Lung (tissue), 12 donors: ENCODE data around the gene SSC5D. TPM values are rescaled to one million over a fixed set of nuclear protein-coding genes. Genes with fewer than 3 reads are reported as not detected.

ENCODE experiments used
- ATAC-seq: fragments of 200-7000 bp; cut with Tn5 transposase; one replicate; pipeline ENCODE4 v1.9.1; 2020; ENCODE audit warnings: moderate number of reproducible peaks; ENCODE audit not compliant: insufficient read depth, low FRiP score
- DNase-seq, 3 donors: peaks; one replicate each; pipeline ENCODE4 v3.0.0-alpha.2; 2013 to 2017
- H3K27ac ChIP-seq, 2 donors: one replicate each; pipeline ENCODE4 v1.5.1; 2013; ENCODE audit warnings: mild to moderate bottlenecking in 2 of 2, moderate library complexity in 2 of 2, control low read depth in 1 of 2, inconsistent platforms in 1 of 2, low read depth in 1 of 2, low read length in 1 of 2
- H3K27me3 ChIP-seq, 3 donors: one replicate each; pipeline ENCODE4 v1.5.1; 2013; ENCODE audit warnings: low read length in 2 of 3; ENCODE audit not compliant: control insufficient read depth in 3 of 3, insufficient read depth in 3 of 3
- H3K36me3 ChIP-seq, 4 donors: one replicate each; pipeline ENCODE4 v1.5.1; 2013; ENCODE audit warnings: low read length in 4 of 4, mild to moderate bottlenecking in 1 of 4, moderate library complexity in 1 of 4; ENCODE audit not compliant: control insufficient read depth in 4 of 4, insufficient read depth in 4 of 4
- H3K4me1 ChIP-seq, 5 donors: one replicate each; pipeline ENCODE4 v1.5.1; 2013; ENCODE audit warnings: low read length in 5 of 5, mild to moderate bottlenecking in 2 of 5, moderate library complexity in 1 of 5; ENCODE audit not compliant: control insufficient read depth in 5 of 5, insufficient read depth in 5 of 5
- H3K4me3 ChIP-seq: one replicate; pipeline ENCODE4 v1.5.1; 2013; ENCODE audit warnings: mild to moderate bottlenecking, control low read depth, moderate library complexity
- H3K9ac ChIP-seq, 2 donors: one replicate each; pipeline ENCODE4 v1.5.1; 2013; ENCODE audit warnings: low read length in 2 of 2, control low read depth in 1 of 2; ENCODE audit not compliant: insufficient read depth in 1 of 2
- H3K9me3 ChIP-seq, 4 donors: one replicate each; pipeline ENCODE4 v1.5.1; 2013; ENCODE audit warnings: low read length in 3 of 4, mild to moderate bottlenecking in 1 of 4, moderate library complexity in 1 of 4; ENCODE audit not compliant: control insufficient read depth in 4 of 4, insufficient read depth in 3 of 4
- WGBS, 2 donors: extraction: QIAGEN DNeasy Blood & Tissue Kit; methylation state at CpG; one replicate each; pipeline ENCODE4 v1.1.7; 2013; 5-methylcytosine and 5-hydroxymethylcytosine counted together
- polyA plus RNA-seq, 2 donors: library from polyadenylated mRNA; stranded (reverse); fragments of 200-250 nt; gene quantifications; one replicate each; pipeline ENCODE4 v1.2.1, GENCODE V29; 2013
- total RNA-seq, 2 donors: library from RNA; depleted of rRNA in 1 of 2; stranded (reverse); fragments of >200 nt in 1 of 2; gene quantifications; one replicate each; pipeline ENCODE4 v1.2.1, GENCODE V29; 2014 to 2021
- TF ChIP-seq, protein P1 (sequence below): IDR thresholded peaks from 2 replicates; pipeline ENCODE4 v1.5.1; 2012; ENCODE audit warnings: mild to moderate bottlenecking; ENCODE audit errors: control extremely low read depth, extremely low read depth
- donor health status: control.
- donor health status: control.
- donor health status: Bipolar disorder and iron deficiency.
- donor health status: healthy.
- donor health status: DM: yes; HTN: yes; CAD: no.

The SSC5D gene
- total and polyA plus RNA-seq, 4 donors: 0.66 to 8.4 (median 4.4) TPM

GRCh38 chr19:55453511-55454260, 34.5 kb upstream of the SSC5D start:
- TF ChIP-seq, protein P1, sequence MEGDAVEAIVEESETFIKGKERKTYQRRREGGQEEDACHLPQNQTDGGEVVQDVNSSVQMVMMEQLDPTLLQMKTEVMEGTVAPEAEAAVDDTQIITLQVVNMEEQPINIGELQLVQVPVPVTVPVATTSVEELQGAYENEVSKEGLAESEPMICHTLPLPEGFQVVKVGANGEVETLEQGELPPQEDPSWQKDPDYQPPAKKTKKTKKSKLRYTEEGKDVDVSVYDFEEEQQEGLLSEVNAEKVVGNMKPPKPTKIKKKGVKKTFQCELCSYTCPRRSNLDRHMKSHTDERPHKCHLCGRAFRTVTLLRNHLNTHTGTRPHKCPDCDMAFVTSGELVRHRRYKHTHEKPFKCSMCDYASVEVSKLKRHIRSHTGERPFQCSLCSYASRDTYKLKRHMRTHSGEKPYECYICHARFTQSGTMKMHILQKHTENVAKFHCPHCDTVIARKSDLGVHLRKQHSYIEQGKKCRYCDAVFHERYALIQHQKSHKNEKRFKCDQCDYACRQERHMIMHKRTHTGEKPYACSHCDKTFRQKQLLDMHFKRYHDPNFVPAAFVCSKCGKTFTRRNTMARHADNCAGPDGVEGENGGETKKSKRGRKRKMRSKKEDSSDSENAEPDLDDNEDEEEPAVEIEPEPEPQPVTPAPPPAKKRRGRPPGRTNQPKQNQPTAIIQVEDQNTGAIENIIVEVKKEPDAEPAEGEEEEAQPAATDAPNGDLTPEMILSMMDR: no peak
- no peaks in the 10 kb centered on the region for H3K9me3 ChIP-seq
- H3K9ac ChIP-seq: no peak overlapping the region
- H3K4me3 ChIP-seq: no peak overlapping the region
- peaks cover 0 to 19% (median 0%) of the 10 kb centered on the region in 4 donors for H3K36me3 ChIP-seq
- no peak for ATAC-seq
- no peak overlapping the region for H3K27ac ChIP-seq
- WGBS, 2 donors: 95 to 96% methylated on average over 12 of the region's 12 CpGs
- no peak for DNase-seq
- H3K27me3 ChIP-seq: peaks cover 7 to 30% (median 11%) of the 10 kb centered on the region in 3 donors
- H3K4me1 ChIP-seq: peaks cover 0 to 6% (median 5%) of the 10 kb centered on the region in 5 donors

DNA sequence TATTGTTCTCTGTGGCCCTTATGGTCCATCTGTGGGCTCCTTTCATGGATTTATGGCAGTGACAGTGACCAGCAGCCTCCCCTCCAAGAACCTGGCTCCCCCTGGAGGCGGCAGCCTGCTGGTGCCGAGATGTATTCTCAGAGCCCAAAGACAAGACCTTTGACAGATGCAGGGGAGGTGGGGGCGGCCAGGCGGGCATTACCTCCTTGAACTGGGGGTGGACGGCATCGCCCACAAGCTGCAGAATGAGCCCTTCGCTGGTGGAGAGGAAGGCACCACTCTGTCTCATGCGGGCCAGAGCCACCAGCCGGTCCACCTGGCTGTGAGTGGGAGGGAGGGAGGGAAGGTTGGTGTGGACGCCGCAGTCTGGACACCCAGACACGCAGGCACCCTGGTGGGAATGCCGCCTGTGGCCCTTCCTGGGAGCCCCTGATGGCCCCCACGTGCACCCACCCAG, 33.4 kb upstream of the SSC5D start:
- TF ChIP-seq, protein P1: peak; percentile 7
- H3K27me3 ChIP-seq: peaks cover 6 to 21% (median 7%) of the 10 kb centered on the region in 3 donors
- H3K4me3 ChIP-seq: no peak overlapping the region
- H3K36me3 ChIP-seq: peaks cover 0 to 19% (median 0%) of the 10 kb centered on the region in 4 donors
- H3K9me3 ChIP-seq: no peaks in the 10 kb centered on the region
- DNase-seq: no peak
- H3K27ac ChIP-seq: no peak overlapping the region
- peaks cover 0 to 15% (median 5%) of the 10 kb centered on the region in 5 donors for H3K4me1 ChIP-seq
- WGBS, 2 donors: 82 to 85% methylated on average over 13 to 14 of the region's 14 CpGs
- no peak overlapping the region for H3K9ac ChIP-seq
- no peak for ATAC-seq

DNA sequence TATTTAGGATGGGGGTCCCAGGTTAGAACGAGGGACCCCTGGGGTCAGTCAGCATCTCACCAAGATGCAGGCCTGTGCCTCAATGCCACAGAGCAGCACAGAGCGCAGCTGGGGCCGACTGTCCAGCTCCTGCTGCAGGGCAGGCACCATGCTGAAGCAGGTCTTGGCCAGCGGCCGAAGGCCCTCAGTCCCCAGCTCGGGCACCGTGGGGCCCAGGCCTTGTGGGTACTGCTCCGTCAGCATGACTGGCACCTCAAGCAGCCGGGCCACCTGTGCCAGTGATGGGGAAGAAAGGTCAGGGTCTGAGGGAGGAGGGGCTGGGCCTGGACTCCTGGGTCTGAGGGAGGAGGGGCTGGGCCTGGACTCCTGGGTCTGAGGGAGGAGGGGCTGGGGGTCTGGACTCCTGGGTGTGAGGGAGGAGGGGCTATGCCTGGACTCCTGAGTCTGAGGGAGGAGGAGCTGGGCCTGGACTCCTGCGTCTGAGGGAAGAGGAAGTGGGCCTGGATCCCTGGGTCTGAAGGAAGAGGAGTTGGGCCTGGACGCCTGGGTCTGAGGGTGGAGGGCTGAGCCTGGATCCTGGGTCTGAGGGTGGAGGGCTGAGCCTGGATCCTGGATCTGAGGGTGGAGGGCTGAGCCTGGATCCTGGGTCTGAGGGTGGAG, 32.5 kb upstream of the SSC5D start:
- no peak overlapping the region for H3K9ac ChIP-seq
- H3K27ac ChIP-seq: no peak overlapping the region
- H3K4me3 ChIP-seq: no peak overlapping the region
- H3K4me1 ChIP-seq: peaks cover 0 to 24% (median 8%) of the 10 kb centered on the region in 5 donors
- TF ChIP-seq, protein P1: no peak
- no peak for ATAC-seq
- DNase-seq: no peak
- peaks cover 0 to 19% (median 0%) of the 10 kb centered on the region in 4 donors for H3K36me3 ChIP-seq
- H3K27me3 ChIP-seq: peaks cover 4 to 15% (median 7%) of the 10 kb centered on the region in 3 donors
- 87 to 91% methylated on average over 11 of the region's 11 CpGs for WGBS, 2 donors
- H3K9me3 ChIP-seq: no peaks in the 10 kb centered on the region
